NCI-H1048 (cell line): ENCODE measurements around the gene MRPL37.
"Not testable (repeated sequence)": the region's sequence is repeated elsewhere in the genome, so short reads cannot be mapped to it uniquely, and the experiment has no call there.

Source experiments
- DNase-seq: peaks from one replicate; lab custom pipeline; 2025; lab: John Stamatoyannopoulos, UW

MRPL37 gene

DNA sequence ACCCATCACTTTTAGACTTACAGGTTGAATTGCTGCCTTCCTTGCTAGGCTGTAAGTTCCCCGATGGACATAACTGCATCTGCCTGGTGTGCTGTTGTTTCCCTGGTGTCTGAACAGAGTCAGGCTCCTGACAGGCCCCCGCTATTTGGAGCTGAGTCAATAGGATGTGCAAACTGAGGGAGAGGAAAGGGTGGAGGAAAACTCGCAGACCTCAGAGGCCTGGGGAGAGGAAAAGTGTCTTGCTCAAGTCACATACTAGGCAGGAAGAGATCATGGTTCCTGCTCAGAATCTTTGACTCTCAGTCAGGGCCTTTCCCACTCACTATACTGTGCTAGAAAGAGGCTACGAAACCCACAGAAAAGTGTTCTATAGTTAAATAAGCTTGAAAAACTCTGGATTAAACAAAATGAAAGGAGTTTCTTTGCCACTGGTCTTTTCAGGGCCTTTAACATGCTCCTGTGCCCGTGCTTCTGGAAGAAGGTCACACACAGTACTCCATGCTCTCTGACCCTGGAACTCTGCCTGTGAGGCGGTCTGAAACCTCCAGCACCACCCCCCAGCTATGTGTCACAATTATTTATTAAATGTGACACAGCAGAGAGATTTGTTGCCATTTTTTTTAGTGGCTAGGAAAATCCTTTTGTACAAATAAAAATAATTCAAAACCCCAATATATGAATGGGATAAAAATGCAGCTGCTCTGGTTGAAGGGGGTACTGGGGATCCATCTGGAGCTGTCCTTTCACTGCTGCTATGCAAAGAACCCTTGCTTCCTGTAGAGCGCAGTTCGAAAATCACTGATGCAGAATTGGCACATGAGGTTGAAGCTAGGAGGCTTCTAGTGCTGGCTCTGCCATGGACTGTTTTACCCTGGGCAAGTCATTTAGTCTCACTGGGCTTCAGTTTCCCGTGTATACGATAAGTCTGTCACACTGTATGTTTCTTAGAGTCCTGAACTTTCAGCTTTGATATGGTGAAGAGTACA, 27.1 kb upstream of the MRPL37 start:
- no peak for DNase-seq

DNA sequence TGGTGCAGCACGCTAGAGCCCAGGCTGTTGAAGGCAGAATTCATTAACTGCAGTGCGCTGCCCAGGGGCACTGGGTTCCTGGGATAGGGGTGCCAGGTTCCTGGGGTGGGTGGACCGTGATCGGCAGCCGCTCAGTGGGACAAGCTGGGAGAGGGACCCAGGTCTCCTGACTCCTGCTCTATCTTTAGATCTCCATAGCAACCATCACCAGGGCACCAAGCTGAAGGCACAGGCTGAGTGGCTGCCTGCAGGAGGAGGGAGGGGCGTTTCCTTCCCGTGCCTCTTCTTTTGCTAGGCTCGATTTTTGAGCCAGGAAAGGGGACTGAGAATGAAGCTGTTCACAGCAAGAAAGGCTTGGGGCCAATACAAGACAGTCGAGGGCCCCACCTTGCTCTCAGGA, 26.3 kb upstream of the MRPL37 start:
- DNase-seq, result no peak

DNA sequence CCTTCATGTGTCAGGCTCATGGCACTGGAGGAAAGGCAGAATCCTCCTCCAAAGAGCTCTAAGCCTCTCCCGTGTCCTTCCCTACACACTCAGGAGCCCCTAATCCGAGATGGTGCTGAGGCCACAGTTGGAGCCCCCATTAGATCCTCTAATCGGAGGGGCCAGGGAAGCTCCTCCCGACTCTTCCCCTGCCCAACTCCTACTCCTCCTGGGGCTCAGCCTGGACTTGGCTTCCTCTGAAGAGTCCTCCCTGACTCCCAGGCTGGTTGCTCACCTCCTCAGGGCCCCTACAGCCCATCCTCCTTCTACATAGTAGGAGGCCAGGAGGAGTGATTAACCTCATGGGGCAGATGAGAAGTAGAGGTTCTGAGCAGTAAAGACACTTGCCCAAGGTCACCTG, 25.9 kb upstream of the MRPL37 start:
- no peak for DNase-seq

DNA sequence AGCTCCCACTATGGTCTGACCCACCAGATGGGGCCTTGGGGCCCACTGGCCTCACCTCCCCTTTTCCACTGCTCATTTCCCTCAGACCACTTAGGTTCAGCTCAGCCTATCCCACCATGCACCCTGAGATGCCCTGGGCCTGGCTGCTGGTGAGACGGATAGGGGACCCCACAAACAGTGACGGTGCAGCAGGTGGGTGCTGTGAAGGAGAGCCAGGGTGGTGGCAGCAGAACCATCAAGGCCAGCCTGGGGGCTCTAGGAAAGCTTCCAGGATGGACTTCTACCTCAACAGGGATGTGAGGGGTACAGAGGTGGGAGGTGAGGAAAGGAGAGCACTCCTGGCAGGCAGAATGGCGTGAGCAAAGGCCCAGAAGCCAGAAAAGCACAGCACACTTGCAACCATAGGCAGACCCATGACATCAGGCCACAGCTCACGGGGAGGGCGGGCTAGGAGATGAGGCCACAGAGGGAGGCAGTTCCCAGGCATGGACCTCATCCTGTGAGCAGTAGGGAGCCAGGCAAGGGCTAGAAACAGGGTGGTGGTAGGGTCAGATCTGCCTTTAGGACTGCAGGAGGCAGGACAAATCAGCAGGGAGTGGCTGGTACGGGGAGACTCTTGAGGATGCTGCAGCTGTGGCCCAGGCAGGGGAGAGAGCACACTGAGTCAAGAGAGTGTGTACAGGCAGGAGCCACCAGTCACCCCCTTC, 23.2 kb upstream of the MRPL37 start:
- DNase-seq, result no peak

DNA sequence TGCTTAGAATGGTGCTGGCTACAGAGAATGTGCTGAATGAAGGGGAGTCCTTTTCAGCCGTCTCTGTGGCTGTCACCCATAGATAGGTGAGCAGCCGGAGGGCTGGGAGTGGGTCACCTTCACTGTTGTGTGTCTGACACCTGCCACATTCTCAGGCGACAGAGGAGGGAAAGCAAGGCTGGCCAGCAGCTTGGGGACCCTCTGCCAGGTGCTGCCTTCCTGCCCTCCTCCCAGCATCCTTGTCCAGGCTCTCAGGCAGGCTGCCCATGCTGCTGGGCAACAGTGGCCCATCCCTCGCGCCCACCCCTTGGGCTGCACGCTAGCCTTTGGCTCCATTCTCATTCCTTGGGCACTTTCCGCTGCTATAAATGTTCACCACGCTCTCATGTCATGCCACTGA, 22.2 kb upstream of the MRPL37 start:
- DNase-seq, result no peak

DNA sequence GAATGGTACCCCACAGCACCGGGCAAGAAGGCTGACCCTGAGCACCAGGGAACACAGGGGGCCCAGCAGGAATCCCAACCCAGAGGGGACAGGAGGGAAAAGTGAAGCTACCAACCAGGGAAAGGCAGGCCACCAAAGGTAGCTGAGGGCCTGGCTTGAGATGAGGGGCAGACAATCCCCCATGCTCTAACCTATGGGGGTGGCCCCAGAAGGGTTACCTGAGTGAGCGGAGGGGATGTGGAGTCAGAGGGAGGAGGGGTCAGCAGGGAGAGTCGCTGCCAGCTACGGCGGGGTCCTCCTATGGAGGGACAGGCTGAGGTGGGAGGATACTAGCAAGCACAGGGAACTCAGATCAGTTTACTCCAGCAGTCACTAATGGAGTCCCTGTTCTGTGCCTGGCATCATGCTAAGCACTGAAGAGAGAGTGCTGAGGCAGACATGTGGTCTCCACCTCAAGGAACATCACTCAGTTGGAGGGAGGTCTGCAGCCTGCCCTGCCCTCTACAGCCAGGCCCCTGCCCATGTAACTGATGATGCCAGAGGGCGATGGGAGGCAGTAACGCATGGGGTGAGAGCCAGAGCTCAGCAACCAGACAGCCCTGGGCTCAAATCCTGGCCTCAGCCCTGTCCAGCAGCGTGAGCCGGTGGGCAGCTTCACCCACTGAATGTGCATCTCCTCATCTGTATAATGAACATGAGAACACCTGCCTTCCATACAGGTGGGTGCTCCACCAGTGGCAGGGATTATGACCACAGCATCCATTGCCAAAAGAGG, 21.5 kb upstream of the MRPL37 start:
- DNase-seq, result no peak

DNA sequence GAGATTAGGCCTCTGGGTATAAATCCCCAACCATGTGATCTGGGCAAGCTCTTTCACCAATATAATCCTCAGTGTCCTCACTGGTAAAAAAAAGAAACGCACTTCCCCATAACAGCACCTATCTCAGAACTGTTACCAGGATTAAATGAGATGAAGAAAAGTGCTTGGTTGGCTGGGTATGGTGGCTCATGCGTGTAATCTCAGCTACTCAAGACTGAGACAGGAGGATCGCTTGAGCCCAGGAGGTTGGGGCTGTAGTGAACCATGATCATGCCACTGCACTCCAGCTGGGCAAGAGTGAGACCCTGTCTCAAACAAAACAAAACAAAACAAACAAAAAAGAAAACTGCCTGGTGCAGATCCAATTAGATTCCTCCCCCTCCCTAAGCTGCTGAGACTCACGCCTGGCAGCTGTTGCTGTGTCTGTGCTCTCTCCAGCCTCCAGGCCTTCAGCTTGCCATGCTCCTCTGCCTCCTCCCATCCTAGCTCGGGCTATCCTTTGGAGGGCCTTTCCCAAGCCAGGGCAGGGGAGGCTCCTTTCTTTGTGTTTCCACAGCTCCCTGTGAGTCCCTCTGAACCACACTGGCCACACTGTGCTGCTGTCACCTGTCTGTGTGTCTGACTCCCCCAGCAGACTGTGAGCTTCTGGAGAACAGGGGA, 19.1 kb upstream of the MRPL37 start:
- DNase-seq, result no peak

DNA sequence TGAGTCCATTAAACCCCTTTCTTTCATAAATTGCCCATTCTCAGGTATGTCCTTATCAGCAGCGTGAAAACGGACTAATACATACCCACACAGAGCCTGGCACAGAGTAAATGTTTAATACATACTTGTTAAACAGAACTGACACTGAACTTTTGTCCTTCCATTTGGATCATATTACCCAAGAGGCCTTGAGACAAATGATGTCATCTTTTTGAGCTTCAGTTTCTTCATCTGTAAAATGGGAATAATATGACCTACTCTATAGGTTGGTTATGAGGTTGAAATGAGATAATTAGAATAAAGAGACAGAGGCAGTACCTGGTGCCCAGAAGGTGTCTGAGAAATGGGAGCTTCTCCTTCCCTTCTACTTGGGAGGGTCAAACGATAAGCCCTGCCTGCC, 13.9 kb upstream of the MRPL37 start:
- DNase-seq, result no peak

DNA sequence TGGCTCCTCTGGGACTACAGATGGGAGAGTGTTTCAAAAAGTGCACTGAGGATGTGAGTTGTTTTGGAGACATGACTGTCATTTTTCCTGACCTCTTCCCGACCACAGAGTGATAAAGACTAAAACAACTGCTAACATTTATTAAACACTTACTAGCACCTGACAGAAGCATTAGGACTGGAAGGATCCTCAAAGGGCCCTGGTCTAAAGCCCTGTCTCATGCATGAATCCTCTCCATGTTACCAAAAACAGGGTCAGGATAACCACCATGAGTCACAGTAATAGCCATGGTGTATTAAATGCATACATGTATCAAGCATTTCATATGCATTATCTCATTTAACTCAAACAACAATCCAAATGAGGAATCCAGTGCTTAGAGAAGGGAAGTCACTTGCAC, 11.7 kb upstream of the MRPL37 start:
- DNase-seq, result no peak

DNA sequence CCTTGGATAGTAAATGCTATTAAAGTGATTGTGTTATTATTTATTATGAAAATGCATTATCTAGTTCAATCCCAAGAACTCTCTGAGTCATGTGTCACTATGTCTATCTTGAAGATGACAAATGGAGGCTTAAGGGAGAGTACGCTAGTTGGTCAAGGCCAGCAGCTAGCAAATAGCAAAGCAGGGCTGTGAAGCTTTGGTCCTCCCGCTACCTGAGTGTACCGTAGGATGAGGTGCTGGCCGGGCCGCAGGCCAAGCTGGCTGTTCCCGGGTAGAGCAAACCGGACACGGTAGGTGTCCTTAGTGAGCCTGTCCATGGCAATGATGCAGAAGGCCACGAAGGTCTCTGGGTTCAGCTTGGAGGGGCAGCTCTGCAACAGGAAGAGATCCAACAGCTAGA, 9.4 kb upstream of the MRPL37 start:
- DNase-seq, result no peak

DNA sequence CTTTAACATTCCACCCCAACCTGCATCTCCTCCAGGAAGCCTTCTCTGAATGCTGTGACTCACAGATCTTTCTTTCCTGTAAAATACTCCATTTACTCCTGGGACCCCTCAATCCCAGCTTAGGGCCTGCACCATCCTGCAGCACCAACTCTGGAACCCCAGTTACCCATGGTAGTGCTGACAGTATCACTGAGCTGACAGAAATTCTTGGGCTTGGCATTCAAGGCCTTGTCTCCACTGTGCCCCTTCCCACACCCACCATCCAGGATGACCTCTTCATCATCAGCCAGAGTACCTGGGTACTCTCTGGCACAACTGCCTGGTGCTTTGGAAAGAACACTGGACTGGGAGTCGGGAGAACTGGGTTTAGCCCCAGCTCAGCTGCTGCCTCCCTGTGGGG, 8.4 kb upstream of the MRPL37 start:
- DNase-seq, result no peak

DNA sequence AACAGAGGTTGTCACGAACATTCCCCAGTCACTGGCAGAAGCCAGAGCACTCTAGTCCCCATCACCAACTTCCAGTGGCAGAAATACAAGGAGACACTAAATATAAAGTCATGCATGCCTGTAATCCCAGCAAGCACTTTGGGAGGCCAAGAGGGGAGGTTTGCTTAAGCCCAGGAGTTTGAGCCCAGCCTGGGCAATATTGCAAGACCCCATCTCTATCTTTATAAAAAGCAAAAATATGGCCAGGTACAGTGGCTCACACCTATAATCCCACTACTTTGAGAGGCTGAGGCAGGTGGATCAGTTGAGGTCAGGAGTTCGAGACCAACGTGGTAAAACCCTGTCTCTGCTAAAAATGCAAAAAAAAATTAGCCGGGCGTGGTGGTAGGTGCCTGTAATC, 6.5 kb upstream of the MRPL37 start:
- no peak for DNase-seq

DNA sequence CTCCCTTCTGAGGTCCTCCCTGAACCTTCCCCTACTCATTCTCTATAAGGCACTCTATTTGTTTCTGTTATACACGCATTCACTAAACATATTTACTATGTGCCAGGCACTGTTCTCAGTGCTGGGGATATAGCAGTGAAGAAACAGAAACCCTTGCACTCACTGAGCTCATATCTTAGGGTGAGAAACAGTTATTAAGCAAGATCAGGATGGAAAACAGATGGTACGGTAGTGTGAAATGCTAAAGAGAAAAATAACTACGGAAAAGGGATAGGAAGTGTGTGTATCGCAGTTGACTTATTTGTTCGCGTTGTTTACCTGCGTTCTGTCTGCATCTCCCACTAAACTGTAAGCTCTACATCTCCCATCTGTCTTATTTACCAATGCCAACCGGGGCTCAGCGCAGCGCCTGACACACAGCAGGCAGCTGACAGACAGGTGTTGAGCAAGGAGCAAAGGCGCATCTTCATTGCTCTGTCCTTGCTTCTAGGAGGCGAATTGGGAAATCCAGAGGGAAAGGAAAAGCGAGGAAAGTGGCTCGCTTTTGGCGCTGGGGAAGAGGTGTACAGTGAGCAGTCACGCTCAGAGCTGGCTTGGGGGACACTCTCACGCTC, 709 bp upstream of the MRPL37 start:
- no peak for DNase-seq

DNA sequence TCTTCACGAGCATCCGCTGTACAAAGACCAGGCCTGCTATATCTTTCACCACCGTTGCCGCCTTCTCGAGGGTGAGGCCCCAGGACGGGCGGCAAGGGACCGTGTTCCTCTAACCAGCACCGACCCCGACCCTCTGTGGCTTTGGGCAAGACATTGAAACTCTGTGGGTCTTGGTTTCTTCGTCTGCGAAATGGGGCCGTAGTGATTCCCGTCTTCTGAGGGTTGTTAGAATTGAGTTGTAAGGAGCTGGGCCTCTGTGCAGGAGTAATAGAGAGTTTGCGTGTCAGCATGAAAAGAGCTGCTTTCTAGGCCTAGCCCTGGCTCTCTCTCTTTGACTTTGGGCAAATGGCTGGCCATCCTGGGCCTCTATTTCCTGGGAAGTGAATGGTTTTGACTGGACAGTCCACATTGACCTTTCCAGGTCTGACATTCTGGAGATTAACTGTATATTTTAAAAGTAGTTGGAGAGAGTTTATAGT, 591 bp downstream of the MRPL37 start:
- no peak for DNase-seq

DNA sequence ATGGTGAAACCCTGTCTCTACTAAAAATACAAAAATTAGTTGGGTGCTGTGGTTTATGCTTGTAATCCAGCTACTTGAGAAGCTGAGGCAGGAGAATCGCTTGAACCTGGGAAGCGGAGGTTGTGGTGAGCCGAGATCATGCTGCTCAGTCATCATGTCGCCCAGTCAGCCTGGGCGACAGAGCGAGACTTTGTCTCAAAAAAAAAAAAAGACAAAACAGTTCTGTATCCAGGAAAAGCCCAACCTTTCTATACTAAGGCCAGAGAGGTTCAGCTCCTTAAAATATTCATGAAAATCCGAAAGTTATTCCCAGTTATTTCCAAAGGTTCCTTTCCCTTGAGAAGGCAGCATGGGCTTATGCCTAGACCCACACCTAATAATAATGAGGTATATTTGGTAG, 4.2 kb downstream of the MRPL37 start:
- no peak for DNase-seq

DNA sequence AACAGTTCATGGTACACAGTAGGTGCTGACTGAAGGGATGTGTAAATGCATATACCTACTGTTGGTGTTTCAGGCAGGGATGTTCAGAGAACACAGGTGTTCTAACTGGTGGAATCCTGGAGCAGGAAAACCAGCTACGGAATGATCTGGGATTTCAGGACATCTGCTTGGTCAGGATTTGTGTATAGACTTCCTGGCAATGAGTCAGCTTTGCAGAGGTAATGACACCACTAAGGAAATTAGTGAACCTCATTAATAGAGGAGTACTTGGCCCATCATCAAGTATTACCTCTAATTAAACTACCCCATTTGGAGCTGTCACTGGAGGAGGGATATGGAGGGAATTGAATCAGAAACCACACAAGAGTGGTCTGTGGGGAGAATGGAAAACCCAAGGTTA, 7.3 kb downstream of the MRPL37 start:
- DNase-seq, result no peak

DNA sequence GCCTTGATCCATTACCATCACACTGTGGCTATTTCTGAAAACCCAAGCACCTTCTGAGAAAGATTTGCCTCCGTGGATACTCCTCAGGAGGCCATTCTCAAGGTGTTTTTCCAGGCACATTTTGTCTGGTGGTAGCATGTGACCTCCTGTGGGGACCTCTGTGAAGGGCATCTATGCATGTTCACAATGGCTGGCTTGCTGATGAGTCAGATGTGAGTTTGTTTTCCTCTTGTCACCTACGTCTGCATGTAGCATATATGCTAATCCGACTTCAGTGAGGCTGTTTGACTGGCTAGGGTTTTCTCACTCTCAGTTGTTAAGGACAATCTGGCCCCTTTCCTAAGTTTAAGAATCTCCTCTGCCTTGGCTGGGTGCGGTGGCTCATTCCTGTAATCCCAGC, 7.9 kb downstream of the MRPL37 start:
- DNase-seq, result not testable (repeated sequence)

DNA sequence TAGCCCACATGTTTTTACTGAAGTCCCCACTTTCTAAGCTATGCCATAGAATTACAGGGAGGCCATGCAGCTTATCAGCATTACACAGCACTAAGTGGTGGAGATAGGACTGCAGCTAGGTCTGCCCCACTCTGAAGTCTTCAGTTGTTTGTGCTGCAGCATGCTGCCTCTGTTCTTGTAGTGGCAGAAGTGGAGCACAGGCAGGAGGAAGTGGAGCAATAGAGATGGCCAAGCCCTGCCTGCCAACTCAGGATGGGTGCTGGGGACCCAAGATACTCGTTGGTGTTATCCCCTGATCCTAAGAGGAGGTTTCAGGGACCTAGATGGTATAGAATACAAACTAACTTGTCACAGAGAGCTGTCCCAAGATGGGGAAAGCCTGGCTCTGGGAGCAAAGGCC, 12.9 kb downstream of the MRPL37 start:
- DNase-seq, result no peak

DNA sequence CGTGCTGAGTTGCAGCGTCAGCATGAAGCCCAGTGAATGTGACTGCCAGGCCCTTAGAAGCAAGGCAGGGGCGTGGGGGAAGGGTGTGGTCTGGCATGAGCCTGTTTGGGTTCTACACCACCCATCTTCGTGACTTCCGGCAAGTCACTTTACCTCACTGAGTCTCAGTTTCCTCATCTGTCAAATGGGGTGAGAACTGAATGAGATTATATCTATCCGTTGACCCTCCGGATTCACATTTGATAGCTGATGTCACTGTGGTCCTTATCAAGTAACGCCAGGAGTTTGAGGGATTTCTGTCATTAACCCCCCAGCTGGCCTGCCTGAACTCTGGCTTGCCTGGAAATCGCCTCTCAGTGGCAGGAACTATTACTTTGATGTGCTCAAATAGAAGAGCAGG, 15.6 kb downstream of the MRPL37 start:
- no peak for DNase-seq

DNA sequence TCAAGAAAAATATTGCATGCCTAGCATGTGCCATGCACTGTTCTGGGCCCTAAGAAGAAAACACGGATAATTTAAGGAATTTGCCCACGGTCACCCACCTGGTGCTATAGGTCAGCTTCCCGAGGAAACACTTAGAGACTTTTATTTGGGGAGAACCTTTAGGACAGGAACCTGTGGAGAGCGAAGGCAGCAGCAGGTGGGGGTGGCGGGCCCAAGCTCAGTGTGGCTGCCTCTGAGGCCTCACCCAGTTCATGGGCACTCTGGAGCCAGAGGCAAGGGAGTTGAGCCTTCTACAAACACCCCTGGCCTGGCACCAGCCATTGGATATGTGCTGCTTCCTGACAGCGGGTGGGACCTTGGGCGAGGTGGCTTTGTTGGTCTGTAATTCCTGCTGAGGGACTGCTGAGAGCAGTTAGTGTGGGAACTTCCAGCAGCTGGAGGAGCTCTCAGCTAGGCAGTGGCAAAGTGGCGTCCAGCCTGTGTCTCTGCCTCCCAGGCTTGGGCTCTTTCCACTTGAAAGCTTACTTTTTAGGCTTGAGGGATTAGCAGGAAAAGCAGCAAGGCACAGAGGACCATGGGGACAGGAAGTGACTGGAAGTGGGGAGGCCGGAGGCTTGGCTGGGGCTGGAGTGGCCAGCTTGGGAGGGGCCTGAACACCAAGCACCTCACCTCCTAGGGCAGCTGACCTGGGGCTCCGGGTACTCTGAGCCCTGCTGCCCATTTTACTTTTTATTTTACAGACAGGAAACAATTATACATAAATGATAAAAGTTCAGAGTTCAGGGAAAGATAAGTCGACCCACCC, 19.1 kb downstream of the MRPL37 start:
- DNase-seq, result no peak

DNA sequence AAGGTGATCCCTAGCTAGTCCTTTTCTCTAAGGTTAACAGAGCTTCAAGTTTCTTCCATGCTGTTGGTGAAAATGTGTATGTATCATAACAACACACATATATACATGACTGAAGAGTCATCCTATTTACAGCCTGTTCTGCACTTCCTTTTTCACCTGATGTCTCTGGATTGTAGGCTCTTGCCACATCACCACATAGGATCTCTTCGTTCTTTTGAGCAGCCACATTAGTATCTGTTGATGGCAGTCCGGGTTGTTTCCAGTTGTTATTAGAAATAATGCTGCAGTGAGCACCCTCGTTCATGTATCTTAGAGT, 19.7 kb downstream of the MRPL37 start:
- DNase-seq, result no peak
